Neural cell (in vitro differentiated cells): ENCODE results near the gene WDR38. TPM values are rescaled to one million over a fixed set of nuclear protein-coding genes. Genes with fewer than 3 reads are reported as not detected.

ENCODE experiments used
- H2AFZ ChIP-seq: fragments of 200-600, 300-800 bp; sonication (generic), shearing (Covaris generic); 2 replicates; pipeline ENCODE4 v1.6.0; 2014; ENCODE audit warnings: low read depth, mild to moderate bottlenecking, antibody characterized with exemption, low read length, moderate library complexity
- H3F3A ChIP-seq: fragments of 200-600 bp; shearing (Covaris generic); 2 replicates; pipeline ENCODE4 v1.6.1; 2016; ENCODE audit warnings: mild to moderate bottlenecking, moderate library complexity, mixed read lengths, antibody characterized with exemption, low read length; ENCODE audit not compliant: insufficient read depth, poor library complexity, severe bottlenecking
- H3K27ac ChIP-seq: fragments of 200-600, 300-800 bp; sonication (generic), shearing (Covaris generic); 2 replicates; pipeline ENCODE4 v1.5.1; 2014; ENCODE audit warnings: mild to moderate bottlenecking, low read length, moderate library complexity
- H3K27me3 ChIP-seq: fragments of 300-800, 200-600 bp; sonication (generic), shearing (Covaris generic); 2 replicates; pipeline ENCODE4 v1.6.0; 2014; ENCODE audit warnings: mild to moderate bottlenecking, low read depth, low read length, moderate library complexity; ENCODE audit not compliant: insufficient read depth
- H3K36me3 ChIP-seq: fragments of 300-800, 200-600 bp; sonication (generic), shearing (Covaris generic); 2 replicates; pipeline ENCODE4 v1.5.1; 2014; ENCODE audit warnings: mild to moderate bottlenecking, antibody characterized with exemption, low read length, moderate library complexity; ENCODE audit not compliant: insufficient read depth
- H3K4me2 ChIP-seq: fragments of 300-800, 200-600 bp; sonication (generic), shearing (Covaris generic); 2 replicates; pipeline ENCODE4 v1.6.0; 2014; ENCODE audit warnings: mild to moderate bottlenecking, low read length
- H3K4me3 ChIP-seq: fragments of 300-800, 200-600 bp; sonication (generic), shearing (Covaris generic); 2 replicates; pipeline ENCODE4 v1.5.1; 2014; ENCODE audit warnings: mild to moderate bottlenecking, low read length, moderate library complexity
- H3K79me2 ChIP-seq: fragments of 200-600 bp; shearing (Covaris generic); replicated peaks from 2 replicates; pipeline ENCODE4 v1.6.0; 2014; ENCODE audit warnings: mild to moderate bottlenecking, low read length, moderate library complexity; ENCODE audit not compliant: insufficient read depth
- H3K9ac ChIP-seq: fragments of 300-800, 200-600 bp; sonication (generic), shearing (Covaris generic); 2 replicates; pipeline ENCODE4 v1.6.1; 2016; ENCODE audit warnings: mild to moderate bottlenecking, low read length, mixed read lengths
- H3K9me2 ChIP-seq: fragments of 200-600 bp; shearing (Covaris generic); 2 replicates; pipeline ENCODE4 v1.6.1; 2016; ENCODE audit warnings: mild to moderate bottlenecking, low read length, mixed read lengths; ENCODE audit not compliant: insufficient read depth
- H3K9me3 ChIP-seq: fragments of 200-600, 300-800 bp; sonication (generic), shearing (Covaris generic); 2 replicates; pipeline ENCODE4 v1.6.1; 2016; ENCODE audit warnings: mild to moderate bottlenecking, mixed run types, low read length, moderate library complexity, mixed read lengths
- H4K20me1 ChIP-seq: fragments of 200-600 bp; shearing (Covaris generic); 2 replicates; pipeline ENCODE4 v1.6.1; 2016; ENCODE audit warnings: mild to moderate bottlenecking, mixed run types; ENCODE audit not compliant: insufficient read depth
- EP300 ChIP-seq: fragments of 450-650 bp; conservative IDR thresholded peaks from 2 replicates; pipeline ENCODE4 v1.6.1; 2014; ENCODE audit warnings: antibody characterized with exemption, mild to moderate bottlenecking, moderate library complexity; ENCODE audit not compliant: poor library complexity, severe bottlenecking
- EZH2 ChIP-seq: fragments of 200-600, 300-800 bp; shearing (Covaris generic), sonication (generic); IDR thresholded peaks from 2 replicates; pipeline ENCODE4 v1.6.1; 2014; ENCODE audit warnings: antibody characterized with exemption, low read length, borderline replicate concordance, mild to moderate bottlenecking; ENCODE audit not compliant: insufficient read depth, poor library complexity, severe bottlenecking
- MXI1 ChIP-seq: fragments of 450-650 bp; conservative IDR thresholded peaks from 2 replicates; pipeline ENCODE4 v1.6.1; 2014; ENCODE audit warnings: antibody characterized with exemption, mild to moderate bottlenecking; ENCODE audit not compliant: poor library complexity, severe bottlenecking
- POLR2AphosphoS5 ChIP-seq: IDR thresholded peaks from 2 replicates; pipeline ENCODE4 v1.6.1; 2012
- RAD21 ChIP-seq: fragments of 450-650 bp; conservative IDR thresholded peaks from 2 replicates; pipeline ENCODE4 v1.6.1; 2014; ENCODE audit warnings: antibody characterized with exemption, mild to moderate bottlenecking, moderate library complexity
- SMC3 ChIP-seq: fragments of 450-650 bp; conservative IDR thresholded peaks from 2 replicates; pipeline ENCODE4 v1.6.1; 2014; ENCODE audit warnings: antibody characterized with exemption, mild to moderate bottlenecking, moderate library complexity; ENCODE audit not compliant: poor library complexity
- TAF1 ChIP-seq: IDR thresholded peaks from 2 replicates; pipeline ENCODE4 v1.6.1; 2012; ENCODE audit warnings: low read depth
- polyA plus RNA-seq: library from polyadenylated mRNA; depleted of rRNA; stranded (reverse); fragments of >200 nt; gene quantifications from 2 replicates; pipeline ENCODE4 v1.2.3, GENCODE V29; 2014
- TF ChIP-seq, protein P1 (sequence below): IDR thresholded peaks from 2 replicates; pipeline ENCODE4 v1.6.1; 2012; ENCODE audit warnings: borderline replicate concordance
- TF ChIP-seq, protein P2 (sequence below): fragments of 450-650 bp; IDR thresholded peaks from 2 replicates; pipeline ENCODE4 v1.5.1; 2014; ENCODE audit warnings: antibody characterized with exemption, mild to moderate bottlenecking, moderate library complexity; ENCODE audit not compliant: poor library complexity, severe bottlenecking

Gene WDR38
- polyA plus RNA-seq, 1 donor from 2014 or later: not detected

DNA sequence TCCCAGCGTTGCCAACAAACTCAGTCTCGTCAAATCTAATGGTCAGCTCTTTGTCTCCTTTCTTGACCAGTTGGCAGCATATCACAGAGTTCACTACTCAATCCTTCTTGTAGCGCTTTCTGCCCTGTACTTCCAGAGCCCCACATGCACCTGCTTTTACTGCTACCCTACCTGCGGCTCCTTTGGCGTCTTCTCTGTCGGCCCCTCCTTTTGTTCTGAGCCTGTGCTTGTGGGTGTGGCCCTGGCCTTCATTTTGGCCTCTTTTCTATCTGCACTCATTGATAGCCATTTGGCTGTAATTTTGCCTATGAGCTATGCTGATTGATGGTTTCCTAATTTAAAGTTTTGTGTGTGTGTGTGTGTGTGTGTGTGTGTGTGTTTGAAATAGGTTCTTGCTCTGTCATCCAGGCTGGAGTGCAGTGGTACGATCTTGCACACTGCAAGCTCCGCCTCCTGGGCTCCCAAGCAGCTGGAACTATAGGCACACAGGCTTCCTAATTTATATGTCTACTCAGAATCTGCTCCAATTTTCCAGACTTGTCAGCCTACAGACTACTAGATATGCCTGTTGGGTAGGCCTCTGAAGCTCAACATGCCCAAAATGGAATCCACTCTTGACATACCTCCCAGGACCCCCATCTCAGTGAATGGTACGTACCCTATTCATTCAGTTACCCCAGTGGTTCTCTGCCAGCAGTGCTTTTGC, 40.9 kb downstream of the WDR38 start:
- H3F3A ChIP-seq: no peaks in the 10 kb centered on the region
- H4K20me1 ChIP-seq: no peaks in the 10 kb centered on the region
- no peak overlapping the region for H3K9ac ChIP-seq
- H3K9me3 ChIP-seq: no peaks in the 10 kb centered on the region
- H3K27me3 ChIP-seq: no peaks in the 10 kb centered on the region
- no peaks in the 10 kb centered on the region for H3K9me2 ChIP-seq
- no peak overlapping the region for H3K4me3 ChIP-seq
- TF ChIP-seq EZH2 (no peak), RAD21 (peak; percentile 55), TAF1 (no peak)
- TF ChIP-seq, protein P1, sequence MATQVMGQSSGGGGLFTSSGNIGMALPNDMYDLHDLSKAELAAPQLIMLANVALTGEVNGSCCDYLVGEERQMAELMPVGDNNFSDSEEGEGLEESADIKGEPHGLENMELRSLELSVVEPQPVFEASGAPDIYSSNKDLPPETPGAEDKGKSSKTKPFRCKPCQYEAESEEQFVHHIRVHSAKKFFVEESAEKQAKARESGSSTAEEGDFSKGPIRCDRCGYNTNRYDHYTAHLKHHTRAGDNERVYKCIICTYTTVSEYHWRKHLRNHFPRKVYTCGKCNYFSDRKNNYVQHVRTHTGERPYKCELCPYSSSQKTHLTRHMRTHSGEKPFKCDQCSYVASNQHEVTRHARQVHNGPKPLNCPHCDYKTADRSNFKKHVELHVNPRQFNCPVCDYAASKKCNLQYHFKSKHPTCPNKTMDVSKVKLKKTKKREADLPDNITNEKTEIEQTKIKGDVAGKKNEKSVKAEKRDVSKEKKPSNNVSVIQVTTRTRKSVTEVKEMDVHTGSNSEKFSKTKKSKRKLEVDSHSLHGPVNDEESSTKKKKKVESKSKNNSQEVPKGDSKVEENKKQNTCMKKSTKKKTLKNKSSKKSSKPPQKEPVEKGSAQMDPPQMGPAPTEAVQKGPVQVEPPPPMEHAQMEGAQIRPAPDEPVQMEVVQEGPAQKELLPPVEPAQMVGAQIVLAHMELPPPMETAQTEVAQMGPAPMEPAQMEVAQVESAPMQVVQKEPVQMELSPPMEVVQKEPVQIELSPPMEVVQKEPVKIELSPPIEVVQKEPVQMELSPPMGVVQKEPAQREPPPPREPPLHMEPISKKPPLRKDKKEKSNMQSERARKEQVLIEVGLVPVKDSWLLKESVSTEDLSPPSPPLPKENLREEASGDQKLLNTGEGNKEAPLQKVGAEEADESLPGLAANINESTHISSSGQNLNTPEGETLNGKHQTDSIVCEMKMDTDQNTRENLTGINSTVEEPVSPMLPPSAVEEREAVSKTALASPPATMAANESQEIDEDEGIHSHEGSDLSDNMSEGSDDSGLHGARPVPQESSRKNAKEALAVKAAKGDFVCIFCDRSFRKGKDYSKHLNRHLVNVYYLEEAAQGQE: no peak
- TF ChIP-seq, protein P2, sequence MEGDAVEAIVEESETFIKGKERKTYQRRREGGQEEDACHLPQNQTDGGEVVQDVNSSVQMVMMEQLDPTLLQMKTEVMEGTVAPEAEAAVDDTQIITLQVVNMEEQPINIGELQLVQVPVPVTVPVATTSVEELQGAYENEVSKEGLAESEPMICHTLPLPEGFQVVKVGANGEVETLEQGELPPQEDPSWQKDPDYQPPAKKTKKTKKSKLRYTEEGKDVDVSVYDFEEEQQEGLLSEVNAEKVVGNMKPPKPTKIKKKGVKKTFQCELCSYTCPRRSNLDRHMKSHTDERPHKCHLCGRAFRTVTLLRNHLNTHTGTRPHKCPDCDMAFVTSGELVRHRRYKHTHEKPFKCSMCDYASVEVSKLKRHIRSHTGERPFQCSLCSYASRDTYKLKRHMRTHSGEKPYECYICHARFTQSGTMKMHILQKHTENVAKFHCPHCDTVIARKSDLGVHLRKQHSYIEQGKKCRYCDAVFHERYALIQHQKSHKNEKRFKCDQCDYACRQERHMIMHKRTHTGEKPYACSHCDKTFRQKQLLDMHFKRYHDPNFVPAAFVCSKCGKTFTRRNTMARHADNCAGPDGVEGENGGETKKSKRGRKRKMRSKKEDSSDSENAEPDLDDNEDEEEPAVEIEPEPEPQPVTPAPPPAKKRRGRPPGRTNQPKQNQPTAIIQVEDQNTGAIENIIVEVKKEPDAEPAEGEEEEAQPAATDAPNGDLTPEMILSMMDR: no peak
- peaks cover 5% of the 10 kb centered on the region for H3K36me3 ChIP-seq
- H3K79me2 ChIP-seq: no peaks in the 10 kb centered on the region
- H3K4me2 ChIP-seq: no peak overlapping the region
- H3K27ac ChIP-seq: peak overlapping the region; percentile 51
- H2AFZ ChIP-seq: no peak overlapping the region

DNA sequence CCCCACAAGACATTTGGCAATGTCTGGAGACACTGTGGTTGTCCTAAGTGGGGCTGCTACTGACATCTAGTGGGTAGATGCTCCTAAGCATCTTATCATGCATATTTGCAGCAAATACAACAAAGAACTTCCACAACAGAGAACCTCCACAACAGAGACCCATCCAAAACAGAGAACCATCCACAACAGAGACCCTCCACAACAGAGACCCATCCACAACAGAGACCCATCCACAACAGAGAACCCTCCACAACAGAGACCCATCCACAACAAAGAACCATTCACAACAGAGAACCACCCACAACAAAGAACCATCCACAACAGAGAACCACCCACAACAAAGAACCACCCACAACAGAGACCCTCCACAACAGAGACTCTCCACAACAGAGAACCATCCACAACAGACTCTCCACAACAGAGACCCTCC, 41.5 kb downstream of the WDR38 start:
- H3K9me3 ChIP-seq: no peaks in the 10 kb centered on the region
- H3F3A ChIP-seq: no peaks in the 10 kb centered on the region
- H3K9me2 ChIP-seq: no peaks in the 10 kb centered on the region
- no peaks in the 10 kb centered on the region for H3K79me2 ChIP-seq
- H3K4me3 ChIP-seq: no peak overlapping the region
- H3K9ac ChIP-seq: no peak overlapping the region
- H3K4me2 ChIP-seq: no peak overlapping the region
- TF ChIP-seq TAF1: no peak
- TF ChIP-seq SMC3: peak; percentile 46
- TF ChIP-seq, protein P2: peak; percentile 68
- no peak for TF ChIP-seq RAD21
- TF ChIP-seq POLR2AphosphoS5: no peak
- TF ChIP-seq, protein P1: no peak
- TF ChIP-seq MXI1: no peak
- TF ChIP-seq EZH2: no peak
- TF ChIP-seq EP300: no peak
- H2AFZ ChIP-seq: peak overlapping the region; percentile 69
- peaks cover 5% of the 10 kb centered on the region for H3K36me3 ChIP-seq
- H3K27me3 ChIP-seq: no peaks in the 10 kb centered on the region
- H3K27ac ChIP-seq: peak overlapping the region; percentile 51
- no peaks in the 10 kb centered on the region for H4K20me1 ChIP-seq
